ENCODE results near the gene FURIN. TPM values are rescaled to one million over a fixed set of nuclear protein-coding genes. Genes with fewer than 3 reads are reported as not detected.
"Not testable (repeated sequence)": the region's sequence is repeated elsewhere in the genome, so short reads cannot be mapped to it uniquely, and the experiment has no call there.

FURIN gene
- total and polyA plus RNA-seq, 2 donors (not counting 1 experiment from before 2014, with no cell fraction given): 19.4 to 27.9 TPM

GRCh38 chr15:90826206-90826885, 42.0 kb upstream of the FURIN start:
- not testable (repeated sequence) for H3K27me3 ChIP-seq (ENCODE audit: control insufficient read depth, insufficient read depth, low read length); H3K27ac ChIP-seq (ENCODE audit: insufficient read depth, low read length); H4K20me1 ChIP-seq (ENCODE audit: control insufficient read depth, extremely low read depth, insufficient read depth, low read length); H3K9ac ChIP-seq (ENCODE audit: insufficient read depth, low read length); DNase-seq (ENCODE audit: low read depth in 2 of 2); H2AFZ ChIP-seq (ENCODE audit: low read length); H3K4me3 ChIP-seq (replicated peaks in 1 of 4; ENCODE audit: control extremely low read depth in 1 of 4, insufficient read depth in 1 of 4, low read depth in 3 of 4, low read length in 4 of 4); H3K4me1 ChIP-seq (ENCODE audit: control insufficient read depth, extremely low read depth, insufficient read depth, low read length); H3K79me2 ChIP-seq (ENCODE audit: control insufficient read depth, insufficient read depth, low read length); H3K4me2 ChIP-seq (ENCODE audit: extremely low read depth, insufficient read depth, low read length); H3K9me3 ChIP-seq (ENCODE audit: control insufficient read depth, insufficient read depth, low read depth, low read length); H3K36me3 ChIP-seq (ENCODE audit: control insufficient read depth, insufficient read depth, low read length)

- Histone ChIP-seq H3K4me1 (ENCODE audit: control insufficient read depth, extremely low read depth, insufficient read depth, low read length) (no peaks in the 10 kb centered on the region), H3K9ac (ENCODE audit: insufficient read depth, low read length) (no peak overlapping the region), H3K4me3 (replicated peaks in 1 of 4; ENCODE audit: control extremely low read depth in 1 of 4, insufficient read depth in 1 of 4, low read depth in 3 of 4, low read length in 4 of 4) (no peak overlapping the region), H3K27me3 (ENCODE audit: control insufficient read depth, insufficient read depth, low read length) (no peaks in the 10 kb centered on the region), H3K9me3 (ENCODE audit: control insufficient read depth, insufficient read depth, low read depth, low read length) (no peaks in the 10 kb centered on the region), H3K36me3 (ENCODE audit: control insufficient read depth, insufficient read depth, low read length) (no peaks in the 10 kb centered on the region), H4K20me1 (ENCODE audit: control insufficient read depth, extremely low read depth, insufficient read depth, low read length) (no peaks in the 10 kb centered on the region), H2AFZ (ENCODE audit: low read length) (no peak overlapping the region), H3K27ac (ENCODE audit: insufficient read depth, low read length) (no peak overlapping the region), H3K4me2 (ENCODE audit: extremely low read depth, insufficient read depth, low read length) (no peak overlapping the region), H3K79me2 (ENCODE audit: control insufficient read depth, insufficient read depth, low read length) (no peaks in the 10 kb centered on the region)
- TF ChIP-seq EZH2 (IDR thresholded peaks at IDR 0.05; ENCODE audit: low read length, missing control alignments) (no peak), CTCF (conservative IDR thresholded peaks at IDR 0.05 in 1 of 2, IDR thresholded peaks at IDR 0.05 in 1 of 2; ENCODE audit: low read depth in 1 of 2, low read length in 2 of 2) (no peak)
- DNase-seq (ENCODE audit: low read depth in 2 of 2): no peak
Measured at GRCh38 chr15:90826886-90827435, 41.4 kb upstream of the FURIN start.

GRCh38 chr15:90828111-90828510, 40.3 kb upstream of the FURIN start:
- no peaks in the 10 kb centered on the region for H4K20me1 ChIP-seq (ENCODE audit: control insufficient read depth, extremely low read depth, insufficient read depth, low read length)
- TF ChIP-seq EZH2 (IDR thresholded peaks at IDR 0.05; ENCODE audit: low read length, missing control alignments) (no peak), CTCF (conservative IDR thresholded peaks at IDR 0.05 in 1 of 2, IDR thresholded peaks at IDR 0.05 in 1 of 2; ENCODE audit: low read depth in 1 of 2, low read length in 2 of 2) (no peak)
- H3K4me2 ChIP-seq (ENCODE audit: extremely low read depth, insufficient read depth, low read length): no peak overlapping the region
- no peaks in the 10 kb centered on the region for H3K27me3 ChIP-seq (ENCODE audit: control insufficient read depth, insufficient read depth, low read length)
- DNase-seq (ENCODE audit: low read depth in 2 of 2): no peak
- no peak overlapping the region for H2AFZ ChIP-seq (ENCODE audit: low read length)
- no peaks in the 10 kb centered on the region for H3K4me1 ChIP-seq (ENCODE audit: control insufficient read depth, extremely low read depth, insufficient read depth, low read length)
- no peak overlapping the region for H3K9ac ChIP-seq (ENCODE audit: insufficient read depth, low read length)
- H3K79me2 ChIP-seq (ENCODE audit: control insufficient read depth, insufficient read depth, low read length): no peaks in the 10 kb centered on the region
- H3K9me3 ChIP-seq (ENCODE audit: control insufficient read depth, insufficient read depth, low read depth, low read length): no peaks in the 10 kb centered on the region
- H3K4me3 ChIP-seq (replicated peaks in 1 of 4; ENCODE audit: control extremely low read depth in 1 of 4, insufficient read depth in 1 of 4, low read depth in 3 of 4, low read length in 4 of 4): no peak overlapping the region
- H3K36me3 ChIP-seq (ENCODE audit: control insufficient read depth, insufficient read depth, low read length): no peaks in the 10 kb centered on the region
- H3K27ac ChIP-seq (ENCODE audit: insufficient read depth, low read length): no peak overlapping the region

Data from fibroblast of lung (primary cell).